COR-L47 (cell line): ENCODE results near the gene EEF2K.
"Not testable (repeated sequence)": the region's sequence is repeated elsewhere in the genome, so short reads cannot be mapped to it uniquely, and the experiment has no call there.

ENCODE experiments used
- DNase-seq: peaks from one replicate; lab custom pipeline; 2025; lab: John Stamatoyannopoulos, UW

EEF2K gene

DNA sequence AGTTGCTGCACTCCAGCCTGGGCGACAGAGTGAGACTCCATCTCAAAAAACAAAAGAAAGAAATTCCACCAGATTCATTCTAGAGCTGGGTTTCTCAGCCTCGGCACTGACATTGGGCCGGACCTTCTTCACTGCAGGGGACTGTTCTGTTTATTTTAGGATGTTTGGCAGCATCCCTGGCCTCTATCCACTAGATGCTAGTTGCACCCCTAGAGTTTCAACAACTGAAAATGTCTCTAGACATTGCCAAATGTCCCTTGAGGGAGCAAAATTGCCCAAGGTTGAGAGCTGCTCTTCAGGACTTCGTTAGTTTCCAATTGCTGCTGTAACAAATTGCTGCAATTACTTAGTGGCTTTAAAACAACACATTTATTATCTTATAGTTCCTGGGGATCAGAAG lies 7.2 kb downstream of the EEF2K start:
- DNase-seq, result no peak

DNA sequence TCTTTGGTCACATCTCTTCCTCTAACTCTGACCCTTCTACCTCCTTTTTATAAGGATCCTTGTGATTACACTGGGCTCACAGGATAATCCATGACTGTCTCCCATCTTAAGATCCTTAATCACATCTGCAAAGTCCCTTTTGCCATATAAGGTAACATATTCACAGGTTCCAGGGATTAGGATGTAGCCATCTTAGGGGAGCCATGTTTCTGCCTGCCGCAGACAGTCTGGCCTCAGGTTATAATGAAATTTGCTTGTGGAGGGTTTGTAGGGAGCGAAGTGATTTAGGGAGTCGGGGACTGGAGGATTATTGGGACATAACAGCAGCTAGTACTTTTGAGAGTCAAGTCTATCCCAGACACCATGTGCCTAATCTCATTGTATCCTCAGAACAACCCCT lies 7.7 kb downstream of the EEF2K start:
- DNase-seq, result no peak

DNA sequence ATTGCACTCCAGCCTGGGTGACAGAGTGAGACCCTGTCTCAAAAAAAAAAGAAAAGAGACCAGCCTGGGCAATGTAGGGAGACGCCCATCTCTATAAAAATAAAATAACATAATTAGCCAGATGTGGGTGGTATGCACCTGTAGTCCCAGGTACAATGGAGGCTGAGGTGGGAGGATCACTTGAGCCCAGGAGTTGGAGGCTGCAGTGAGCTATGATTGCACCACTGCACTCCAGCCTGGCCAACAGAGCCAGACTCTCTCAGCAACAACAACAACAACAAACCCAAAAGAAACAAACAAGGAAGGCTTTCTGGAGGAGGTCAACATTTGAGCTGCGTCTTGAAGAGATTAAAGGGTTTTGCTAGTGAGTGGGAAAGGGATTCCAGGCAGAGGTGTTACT lies 8.3 kb downstream of the EEF2K start:
- no peak for DNase-seq

DNA sequence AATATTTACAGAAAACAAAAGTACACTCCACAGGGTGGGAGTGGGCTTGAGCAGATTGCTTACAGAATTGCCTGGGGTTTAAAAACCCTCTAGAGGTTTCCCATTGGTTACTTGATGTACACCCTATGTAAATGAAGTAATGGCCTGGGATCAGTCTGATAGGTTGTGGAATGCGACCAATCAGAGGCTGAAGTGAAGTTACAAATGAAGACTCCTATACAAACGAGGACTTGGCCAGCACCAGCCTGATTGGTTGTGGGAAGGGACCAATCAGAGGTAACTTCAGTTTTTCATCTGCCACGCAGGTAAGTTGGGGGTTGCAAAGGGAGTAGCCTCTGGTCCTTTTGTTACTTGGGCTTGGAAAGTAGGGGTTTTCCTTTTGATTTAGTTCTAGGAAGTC lies 8.8 kb downstream of the EEF2K start:
- no peak for DNase-seq

DNA sequence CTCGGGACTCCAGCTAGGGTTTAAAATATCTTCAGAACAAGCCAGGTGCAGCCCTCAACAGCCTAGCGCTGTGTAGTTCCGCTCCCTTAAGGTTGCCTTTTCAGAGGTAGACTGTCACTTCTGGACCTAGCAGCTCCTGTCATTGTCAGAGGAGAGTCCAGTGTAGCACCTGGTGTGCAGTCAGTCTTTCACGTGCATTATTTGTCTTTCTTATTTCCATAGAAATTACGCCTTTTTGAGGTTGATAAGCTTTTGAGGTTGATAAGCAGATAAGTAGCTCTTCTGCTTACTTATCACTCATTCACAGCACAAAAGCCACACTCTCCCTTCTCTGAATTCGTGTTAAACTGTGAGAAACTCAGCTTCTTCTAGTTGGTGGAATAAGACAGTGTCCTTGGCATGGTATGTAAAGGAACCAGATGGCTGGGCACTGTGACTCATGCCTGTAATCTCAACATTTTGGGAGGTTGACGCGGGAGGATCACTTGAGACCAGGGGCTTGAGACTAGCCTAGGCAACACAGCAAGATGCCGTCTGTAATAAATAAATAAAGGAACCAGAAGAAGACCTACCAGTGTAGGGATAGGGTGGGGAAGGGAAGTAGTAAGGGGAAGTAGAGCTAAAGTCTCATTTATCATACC lies 10.2 kb downstream of the EEF2K start:
- no peak for DNase-seq

DNA sequence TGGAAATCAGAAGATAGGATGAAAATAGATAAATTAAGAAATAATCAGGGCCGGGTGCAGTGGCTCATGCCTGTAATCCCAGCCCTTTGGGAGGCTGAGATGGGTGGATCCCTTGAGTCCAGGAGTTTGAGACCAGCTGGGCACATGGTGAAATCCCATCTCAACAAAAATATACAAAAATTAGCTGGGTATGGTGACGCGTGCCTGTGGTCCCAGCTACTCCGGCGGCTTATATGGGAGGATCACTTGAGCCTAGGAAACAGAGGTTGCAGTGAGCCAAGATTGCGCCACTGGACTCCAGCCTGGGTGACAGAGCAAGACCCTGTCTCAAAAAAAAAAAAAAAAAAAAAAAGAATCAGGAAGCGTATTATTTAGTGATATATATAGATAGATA lies 10.8 kb downstream of the EEF2K start:
- not testable (repeated sequence) for DNase-seq

DNA sequence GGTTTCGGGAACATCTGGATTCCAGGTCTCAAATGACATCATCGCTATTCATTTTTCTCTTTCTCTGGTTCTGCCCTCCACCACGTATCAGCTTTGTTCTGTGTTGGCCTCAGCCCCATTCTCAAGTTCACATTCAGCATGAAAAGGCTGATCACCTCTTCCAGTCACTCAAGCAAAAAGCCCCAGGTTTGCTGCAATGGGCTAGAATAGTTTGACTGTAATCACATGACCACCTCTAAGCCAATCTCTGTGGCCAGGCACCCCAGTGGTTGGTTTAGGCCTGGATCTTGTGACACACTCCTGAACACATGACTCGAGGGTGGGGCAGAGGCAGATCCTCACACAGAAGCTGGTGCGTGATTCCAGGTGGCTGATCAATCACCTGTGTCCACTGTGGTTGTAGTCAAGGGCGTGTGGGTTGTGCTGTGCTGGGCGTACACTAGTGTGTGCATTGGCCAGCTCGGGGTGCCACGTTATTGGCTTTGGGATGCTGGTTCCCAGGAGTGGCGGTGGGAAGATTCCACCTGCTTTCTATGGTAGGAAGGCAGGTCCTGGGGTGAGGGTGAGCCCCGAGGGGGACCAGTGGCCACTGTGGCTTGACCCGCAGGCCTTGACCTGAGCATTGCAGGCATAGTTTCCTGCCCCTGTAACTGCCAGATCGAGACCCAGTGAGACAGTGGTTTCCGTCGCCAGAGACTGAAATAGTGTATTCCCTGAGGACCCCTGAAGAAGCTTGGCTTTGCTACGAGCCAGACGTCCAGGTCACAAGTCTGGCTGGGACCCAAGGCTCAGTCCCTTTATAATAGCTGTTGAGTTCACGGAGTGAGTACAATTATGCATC lies 12.0 kb downstream of the EEF2K start:
- DNase-seq, result no peak

DNA sequence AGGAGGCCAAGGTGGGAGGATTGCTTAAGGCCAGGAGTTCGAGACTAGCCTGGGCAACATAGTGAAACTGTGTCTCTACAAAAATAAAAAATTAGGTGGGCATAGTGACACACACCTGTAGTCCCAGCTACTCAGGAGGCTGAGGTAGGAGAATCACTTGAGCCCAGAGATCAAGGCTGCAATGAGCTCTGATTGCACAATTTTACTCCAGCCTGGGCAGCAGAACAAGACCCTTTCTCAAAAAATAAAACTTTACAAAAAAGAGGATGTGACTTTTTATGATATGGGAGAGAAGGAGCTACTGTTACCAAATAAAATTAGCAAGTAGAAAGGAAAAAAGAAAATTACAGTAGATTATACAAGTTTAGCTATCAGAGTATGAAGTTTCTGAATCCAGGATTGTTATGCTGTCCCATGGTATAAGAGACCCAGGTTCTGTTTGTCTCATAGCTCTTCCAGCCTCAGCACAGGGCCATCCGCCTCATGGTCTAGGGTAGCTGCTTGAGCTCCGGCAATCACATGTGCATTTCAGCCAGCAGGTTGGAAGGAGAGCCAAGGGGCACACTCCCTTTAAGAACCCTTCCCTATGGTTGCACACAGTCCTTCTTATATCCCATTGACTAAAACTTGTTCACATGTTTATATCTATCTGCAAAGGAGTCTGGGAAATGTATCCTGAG lies 13.5 kb downstream of the EEF2K start:
- no peak for DNase-seq

DNA sequence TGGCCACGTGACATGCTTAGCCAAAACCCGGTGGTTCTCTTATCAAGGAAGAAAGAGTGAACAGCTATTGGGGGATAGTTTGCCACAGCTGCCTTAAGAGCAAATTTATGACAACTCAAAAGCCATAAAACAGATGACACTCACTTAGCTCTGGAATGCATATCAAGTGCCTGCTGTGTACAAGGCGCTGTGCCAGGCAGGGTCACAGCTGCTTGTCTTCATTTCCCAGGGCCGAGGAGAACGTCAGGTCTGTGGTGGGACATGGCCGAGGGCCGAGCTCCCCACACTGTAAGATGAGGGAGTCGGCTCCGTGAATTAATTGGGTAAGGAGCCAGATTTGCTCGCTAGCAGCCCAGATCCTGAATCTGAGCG lies 14.0 kb downstream of the EEF2K start:
- DNase-seq, result no peak

DNA sequence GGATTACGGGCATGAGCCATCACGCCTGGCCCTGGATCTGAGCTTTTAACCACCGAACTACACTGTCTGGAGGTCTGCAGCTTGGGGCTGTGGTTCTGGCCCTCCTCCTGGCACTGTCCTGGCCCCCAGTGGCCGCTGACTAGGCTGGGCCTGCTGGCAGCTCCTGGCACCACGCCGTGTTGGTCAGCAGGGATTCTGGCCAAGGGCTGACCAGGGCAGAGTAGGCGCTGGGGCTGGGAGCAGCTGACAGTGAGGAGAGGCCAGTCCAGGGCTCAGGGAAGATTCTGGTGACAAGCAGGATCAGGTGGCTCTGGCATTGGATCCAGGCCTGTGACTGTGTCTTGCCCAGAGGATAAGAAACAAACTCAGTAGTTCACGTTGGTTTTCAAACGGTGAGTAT lies 14.6 kb downstream of the EEF2K start:
- no peak for DNase-seq

DNA sequence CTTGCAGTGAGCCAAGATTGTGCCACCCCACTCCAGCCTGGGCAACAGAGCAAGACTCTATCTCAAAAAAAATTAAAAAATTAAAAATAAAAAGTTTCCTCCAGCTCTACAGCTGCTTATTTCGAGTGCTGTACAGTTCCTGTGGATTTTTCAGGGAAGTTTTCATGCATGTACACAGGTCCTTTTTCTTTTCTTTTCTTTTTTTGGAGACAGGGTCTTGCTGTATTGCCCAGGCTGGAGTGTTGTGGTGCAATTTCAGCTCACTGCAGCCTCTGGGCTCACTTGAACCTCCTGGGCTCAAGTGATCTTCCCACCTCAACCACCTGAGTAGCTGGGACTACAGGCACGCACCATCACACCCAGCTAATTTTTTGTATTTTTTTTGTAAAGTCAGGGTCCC lies 15.9 kb downstream of the EEF2K start:
- DNase-seq, result no peak

DNA sequence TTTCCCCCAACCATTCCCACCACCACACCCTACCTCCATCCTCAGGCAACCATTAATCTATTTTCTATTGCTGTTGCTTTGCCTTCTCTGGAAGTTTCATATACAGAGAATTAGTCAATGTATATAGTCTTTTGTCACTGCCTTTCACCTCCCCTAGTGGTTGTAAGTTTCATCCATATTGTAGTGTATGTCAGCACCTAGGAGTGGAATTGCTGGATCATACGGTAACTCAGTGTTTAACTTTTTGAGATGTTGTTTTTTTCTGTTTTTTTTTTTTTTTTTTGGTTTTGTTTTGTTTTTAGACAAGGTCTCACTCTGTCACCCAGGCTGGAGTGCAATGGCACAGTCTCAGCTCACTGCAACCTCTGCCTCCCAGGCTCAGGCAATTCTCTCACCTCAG lies 16.9 kb downstream of the EEF2K start:
- no peak for DNase-seq

DNA sequence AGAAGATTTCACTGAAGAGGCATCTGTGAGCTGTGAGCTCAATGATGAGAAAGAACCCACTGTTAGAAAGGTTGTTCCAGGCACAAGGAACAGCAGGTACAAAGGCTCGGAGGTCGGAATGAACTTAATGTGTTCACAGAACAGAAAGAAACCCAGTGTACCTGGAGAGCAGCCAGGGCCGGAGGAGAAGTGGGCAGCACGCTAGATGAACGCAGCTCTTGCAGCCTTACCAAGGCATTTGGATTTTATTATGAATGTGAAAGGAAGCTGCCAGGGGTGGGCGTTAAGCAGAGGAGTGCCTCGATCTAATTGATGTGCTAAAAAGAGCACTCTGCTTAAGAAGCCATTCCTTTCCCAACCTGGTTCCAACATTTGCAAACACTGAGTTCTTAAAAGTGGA lies 19.0 kb downstream of the EEF2K start:
- no peak for DNase-seq

DNA sequence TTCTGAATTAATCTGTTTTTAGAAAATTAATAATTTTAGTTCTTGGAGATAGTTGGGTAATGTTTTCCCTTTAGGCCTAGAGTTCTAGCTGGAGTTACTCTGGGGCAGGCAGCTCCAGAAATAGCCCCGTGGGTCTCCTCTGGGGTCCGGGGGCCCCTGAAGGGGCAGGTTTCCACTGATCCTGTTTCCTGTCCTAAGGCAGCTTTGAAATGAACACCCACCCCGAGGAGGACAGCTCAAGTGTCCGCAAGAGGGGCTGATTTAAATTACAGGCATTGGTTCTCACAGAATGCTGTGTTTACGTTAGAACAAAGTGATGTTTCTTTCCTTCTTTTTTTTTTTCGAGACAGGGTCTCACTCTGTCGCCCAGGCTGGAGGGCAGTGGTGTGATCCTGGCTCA lies 23.8 kb downstream of the EEF2K start:
- DNase-seq, result no peak

DNA sequence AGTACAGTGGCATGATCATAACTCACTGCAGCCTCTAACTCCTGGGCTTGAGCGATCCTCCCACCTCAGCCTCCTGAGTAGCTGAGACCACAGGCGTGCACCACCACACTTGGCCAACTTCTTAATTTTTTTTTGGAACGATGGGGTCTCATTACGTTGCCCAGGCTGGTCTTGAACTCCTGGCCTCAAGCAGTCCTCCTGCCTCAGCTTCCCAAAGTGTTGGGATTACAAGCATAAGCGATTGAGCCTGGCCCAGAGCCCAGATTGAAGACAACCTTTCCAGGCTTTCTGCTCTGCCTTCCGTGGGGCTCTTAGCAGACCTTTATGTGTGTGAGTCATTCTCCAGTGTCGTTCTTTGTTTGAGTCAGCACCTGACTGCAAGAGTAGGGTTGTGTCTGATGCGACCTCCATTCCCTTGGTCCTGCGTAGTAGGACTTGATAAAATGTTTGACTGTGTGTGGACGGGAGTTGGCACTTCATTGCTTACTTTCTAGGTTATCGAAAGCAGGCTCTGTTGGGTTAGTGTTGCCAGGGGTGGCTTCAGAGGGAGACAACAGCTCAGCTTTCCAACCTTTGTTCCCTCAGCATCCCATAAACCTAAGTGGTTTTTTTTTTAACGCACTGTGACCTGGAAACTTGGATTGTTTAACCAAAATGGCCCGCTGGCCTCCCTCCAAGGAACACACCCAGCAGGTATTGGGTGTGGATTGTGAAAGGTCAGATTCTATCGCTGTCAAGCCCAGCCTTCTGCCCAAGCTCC lies 26.4 kb downstream of the EEF2K start:
- DNase-seq, result peak; percentile 68

DNA sequence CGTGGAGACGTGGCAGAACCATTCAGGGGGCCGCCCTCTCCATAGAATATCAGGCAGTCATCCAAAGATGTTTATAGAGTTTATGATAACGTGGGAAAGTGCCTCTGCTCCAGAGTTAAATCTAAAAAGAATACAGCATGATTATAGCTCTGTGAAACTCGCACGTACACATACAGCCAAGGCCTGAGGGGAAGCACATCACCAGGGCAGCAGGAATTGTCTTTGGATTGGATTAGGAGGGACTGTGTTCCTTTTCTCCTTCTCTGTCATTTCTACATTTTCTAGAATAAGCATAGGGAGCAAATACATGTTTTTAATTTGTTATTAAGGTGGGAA lies 26.9 kb downstream of the EEF2K start:
- no peak for DNase-seq

DNA sequence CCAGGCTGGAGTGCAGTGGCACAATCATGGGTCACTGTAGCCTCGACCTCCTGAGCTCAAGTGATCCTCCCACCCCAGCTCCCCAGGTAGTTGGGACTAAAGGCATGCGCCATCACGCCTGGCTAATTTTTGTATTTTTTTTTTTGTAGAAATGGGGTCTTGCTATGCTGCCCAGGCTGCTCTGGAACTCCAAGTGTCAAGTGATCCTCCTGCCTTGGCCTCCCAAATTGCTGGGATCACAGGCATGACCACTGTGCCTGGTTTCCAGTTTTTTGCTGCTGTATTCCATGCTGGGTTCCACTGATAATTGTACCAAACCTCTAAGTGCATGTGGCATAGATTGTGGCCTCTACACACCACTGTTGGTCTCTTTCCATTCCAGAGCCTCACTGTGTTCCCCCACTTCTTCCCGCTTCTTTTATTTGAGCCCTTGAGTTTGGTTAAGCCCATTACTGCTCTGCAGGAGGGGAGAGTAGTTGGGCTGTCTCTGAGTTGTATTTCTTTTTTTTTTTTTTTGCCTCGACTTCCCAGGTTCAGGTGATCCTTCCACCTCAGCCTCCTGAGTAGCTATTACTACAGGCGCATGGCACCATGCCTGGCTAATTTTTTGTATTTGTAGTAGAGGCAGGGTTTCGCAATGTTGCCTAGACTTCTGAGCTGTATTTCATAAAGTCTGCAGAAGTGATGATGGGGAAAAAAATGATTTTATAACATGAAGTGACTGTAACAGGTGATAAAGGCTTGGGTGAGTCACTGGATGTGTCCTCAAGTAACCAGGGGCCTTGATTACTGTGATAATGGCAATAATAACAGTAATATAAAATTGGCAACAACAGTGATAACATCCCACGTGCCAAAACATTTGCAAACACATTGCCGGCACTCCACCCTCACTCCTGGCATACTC lies 30.0 kb downstream of the EEF2K start:
- DNase-seq, result no peak

DNA sequence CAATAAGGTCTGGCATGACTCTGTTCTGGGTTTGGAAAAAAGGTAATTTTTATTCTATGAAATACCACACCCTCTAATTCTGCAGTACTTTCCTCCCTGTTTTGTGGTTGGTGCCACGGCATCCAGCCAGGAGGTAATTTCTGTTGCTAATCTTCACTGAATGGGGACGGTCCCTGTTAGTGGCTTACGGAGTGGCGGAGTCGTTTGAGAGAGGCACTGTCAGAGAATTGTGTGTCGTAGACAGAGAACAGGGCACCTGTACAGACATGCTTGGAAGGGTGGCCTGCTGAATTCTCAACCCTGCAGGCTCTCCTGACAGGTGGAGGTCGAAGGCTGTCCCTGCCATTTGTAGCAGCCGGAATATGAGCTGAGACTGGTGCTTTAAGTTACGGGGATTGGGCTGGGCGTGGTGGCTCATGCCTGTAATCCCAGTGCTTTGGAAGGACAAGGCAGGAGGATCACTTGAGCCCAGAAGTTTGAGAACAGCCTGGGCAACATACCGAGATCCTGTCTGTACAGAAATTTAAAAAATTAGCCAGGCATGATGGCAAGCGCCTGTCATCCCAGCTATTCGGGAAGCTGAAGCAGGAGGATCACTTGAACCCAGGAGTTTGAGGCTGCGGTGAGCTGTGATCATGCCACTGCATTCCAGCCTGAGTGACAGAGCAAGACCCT lies 33.2 kb downstream of the EEF2K start:
- no peak for DNase-seq

DNA sequence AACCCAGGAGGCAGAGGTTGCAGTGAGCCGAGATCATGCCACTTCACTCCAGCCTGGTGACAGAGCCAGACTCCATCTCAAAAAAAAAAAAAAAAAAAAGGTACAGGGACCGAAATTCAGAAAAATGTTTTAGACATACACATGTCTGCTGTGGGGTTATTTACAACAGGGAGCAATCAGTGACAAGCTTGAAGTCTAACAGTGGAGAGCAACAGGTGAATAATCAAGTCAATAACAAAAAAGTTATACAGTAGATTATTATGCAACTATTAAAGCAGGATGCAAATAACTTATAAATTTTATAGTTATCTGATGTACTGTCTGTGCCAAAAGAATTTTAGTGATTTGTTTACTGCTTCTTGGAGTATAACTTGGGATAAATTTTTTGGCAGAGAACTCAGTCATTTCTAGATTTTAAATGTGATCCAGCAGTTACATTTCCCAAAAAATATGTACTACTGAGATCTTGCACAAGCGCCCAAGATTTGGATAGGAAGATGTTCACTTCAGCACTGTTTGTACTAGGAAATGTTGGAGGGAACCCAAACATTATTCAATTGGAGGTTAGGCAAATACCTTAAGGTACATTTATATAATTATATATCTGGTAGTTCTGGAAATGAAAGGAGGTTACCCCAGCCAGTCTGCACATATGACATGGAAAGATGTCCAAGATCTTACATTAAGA lies 34.1 kb downstream of the EEF2K start:
- no peak for DNase-seq

DNA sequence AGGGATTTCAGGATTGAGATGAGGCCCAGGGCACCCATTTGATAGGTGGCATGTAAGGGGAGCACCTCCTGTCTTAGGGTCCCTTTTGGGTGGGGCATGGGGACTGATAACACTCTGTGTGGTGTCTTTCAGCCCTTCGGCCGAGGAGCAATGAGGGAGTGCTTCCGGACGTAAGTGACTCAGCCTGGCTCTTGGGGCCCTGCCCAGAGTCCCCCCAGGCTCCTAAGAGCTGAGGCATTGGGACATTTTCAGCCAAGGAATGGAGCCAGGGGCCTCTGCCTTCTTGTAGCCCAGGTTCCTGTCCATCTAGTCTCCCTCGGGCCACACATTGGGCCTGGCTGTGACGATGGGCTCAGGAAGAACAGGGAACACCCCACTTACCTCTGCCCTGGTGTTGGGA lies 44.4 kb downstream of the EEF2K start:
- no peak for DNase-seq

DNA sequence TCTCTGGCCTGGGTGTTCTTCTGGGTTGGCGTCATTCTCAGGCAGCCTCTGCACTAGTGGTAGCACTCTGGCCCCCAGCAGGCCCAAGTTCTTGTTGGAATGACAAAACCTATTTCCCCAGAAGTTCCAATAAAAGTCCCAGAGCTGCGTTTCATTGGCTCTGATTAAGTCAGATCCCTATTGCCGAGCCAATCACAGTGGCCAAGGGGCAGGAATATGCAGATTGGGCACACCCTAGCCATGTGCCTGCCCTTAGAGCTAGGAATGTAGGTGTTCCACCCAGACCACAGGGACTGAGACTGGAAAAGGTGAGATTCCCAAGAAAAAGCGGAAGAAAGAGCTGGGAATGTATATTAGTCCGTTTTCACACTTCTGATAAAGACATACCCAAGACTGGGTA lies 46.2 kb downstream of the EEF2K start:
- DNase-seq, result no peak
